ENCODE results near the gene RAB36.

Gene RAB36

DNA sequence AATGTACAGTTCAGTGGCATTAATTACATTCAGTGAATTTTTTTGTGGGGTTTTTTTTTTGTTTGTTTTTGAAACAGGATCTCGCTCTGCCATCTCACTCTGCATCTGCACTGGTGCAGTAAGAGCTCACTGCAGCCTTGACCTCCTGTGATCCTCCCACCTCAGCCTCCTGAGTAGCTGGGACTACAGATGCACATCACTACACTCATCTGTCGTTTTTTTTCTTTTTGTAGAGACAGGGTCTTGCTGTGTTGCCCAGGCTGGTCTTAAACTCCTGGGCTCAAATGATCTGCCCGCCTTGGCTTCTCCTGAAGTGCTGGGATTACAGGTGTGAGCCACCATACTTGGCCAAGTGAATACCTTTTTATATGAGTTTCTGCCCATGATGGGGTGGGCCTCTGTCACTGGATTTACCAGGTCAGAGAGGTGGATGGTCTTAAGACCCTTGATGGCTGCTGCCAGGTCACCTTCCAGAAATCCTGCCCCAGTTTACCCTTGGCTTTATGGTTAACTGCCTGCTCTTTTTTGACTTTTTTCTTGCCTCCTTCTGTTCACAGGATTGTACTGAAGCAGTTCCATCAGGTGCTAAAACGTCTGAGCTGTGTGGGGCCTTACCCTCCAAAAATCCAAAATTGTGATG is 57.7 kb downstream of the RAB36 start:
- peaks cover 2% of the 10 kb centered on the region for H3K36me3 Mint-ChIP-seq
- H3K27me3 Mint-ChIP-seq = no peaks in the 10 kb centered on the region
- H3K4me1 Mint-ChIP-seq (ENCODE audit: low read depth) = peaks cover 39% of the 10 kb centered on the region
- H3K27ac Mint-ChIP-seq = no peak overlapping the region
- no peak overlapping the region for H3K4me3 Mint-ChIP-seq
- no peaks in the 10 kb centered on the region for H3K9me3 Mint-ChIP-seq (ENCODE audit: low read depth)

DNA sequence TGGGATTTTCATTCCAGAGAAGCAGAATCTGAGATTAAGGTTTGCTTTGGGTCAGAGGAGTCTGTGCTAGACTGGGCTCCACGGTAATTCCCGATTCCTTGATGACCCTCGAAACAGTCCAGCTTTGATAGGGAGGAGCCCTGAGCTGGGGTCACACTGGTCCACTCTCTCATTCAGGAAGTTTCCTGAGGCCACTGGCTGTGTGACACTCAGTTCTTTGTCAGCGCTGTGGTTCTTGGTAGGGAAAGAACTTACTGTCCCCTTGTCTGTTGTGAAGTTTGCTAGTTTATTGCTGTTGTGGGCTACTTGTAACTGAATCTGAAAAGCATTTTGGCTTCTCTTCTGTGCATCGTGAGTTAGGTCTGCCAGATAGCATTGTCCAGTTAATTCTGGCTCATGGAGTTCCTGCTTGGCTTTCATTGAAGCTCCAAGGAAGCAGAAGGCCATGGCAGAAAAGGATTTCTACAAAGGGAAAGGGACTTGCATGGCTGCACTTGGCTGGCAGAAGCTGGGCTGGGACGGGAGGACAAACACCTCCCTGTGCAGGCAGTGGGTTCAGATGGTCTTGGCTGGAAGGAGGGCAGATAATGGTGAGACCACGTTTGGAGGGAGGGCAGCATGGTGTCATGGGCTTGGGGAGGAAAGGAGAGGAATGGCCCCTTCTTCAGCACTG is 58.3 kb downstream of the RAB36 start:
- Mint-ChIP-seq H3K27ac (no peak overlapping the region), H3K4me3 (no peak overlapping the region), H3K9me3 (ENCODE audit: low read depth) (no peaks in the 10 kb centered on the region), H3K4me1 (ENCODE audit: low read depth) (peaks cover 36% of the 10 kb centered on the region), H3K27me3 (no peaks in the 10 kb centered on the region), H3K36me3 (peaks cover 2% of the 10 kb centered on the region)

DNA sequence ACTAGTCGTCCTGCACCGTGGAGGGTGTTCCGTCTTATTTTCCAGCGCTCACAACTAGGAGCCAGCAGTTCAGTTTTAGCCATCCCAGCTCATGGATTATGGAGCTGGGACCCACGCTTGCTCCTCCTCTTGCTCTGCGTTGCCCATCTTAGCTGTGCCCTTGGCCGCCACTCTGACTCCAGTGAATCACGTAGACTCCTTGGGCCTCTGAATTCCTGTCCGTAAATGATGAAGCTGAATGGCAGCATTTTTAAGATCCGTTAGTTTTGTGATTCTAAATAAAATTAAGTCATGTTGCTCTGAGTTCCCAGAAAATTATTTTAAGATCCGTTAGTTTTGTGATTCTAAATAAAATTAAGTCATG is 58.8 kb downstream of the RAB36 start:
- Mint-ChIP-seq H3K4me3 (no peak overlapping the region), H3K27ac (no peak overlapping the region), H3K9me3 (ENCODE audit: low read depth) (no peaks in the 10 kb centered on the region), H3K4me1 (ENCODE audit: low read depth) (peaks cover 36% of the 10 kb centered on the region), H3K36me3 (peaks cover 5% of the 10 kb centered on the region), H3K27me3 (no peaks in the 10 kb centered on the region)

DNA sequence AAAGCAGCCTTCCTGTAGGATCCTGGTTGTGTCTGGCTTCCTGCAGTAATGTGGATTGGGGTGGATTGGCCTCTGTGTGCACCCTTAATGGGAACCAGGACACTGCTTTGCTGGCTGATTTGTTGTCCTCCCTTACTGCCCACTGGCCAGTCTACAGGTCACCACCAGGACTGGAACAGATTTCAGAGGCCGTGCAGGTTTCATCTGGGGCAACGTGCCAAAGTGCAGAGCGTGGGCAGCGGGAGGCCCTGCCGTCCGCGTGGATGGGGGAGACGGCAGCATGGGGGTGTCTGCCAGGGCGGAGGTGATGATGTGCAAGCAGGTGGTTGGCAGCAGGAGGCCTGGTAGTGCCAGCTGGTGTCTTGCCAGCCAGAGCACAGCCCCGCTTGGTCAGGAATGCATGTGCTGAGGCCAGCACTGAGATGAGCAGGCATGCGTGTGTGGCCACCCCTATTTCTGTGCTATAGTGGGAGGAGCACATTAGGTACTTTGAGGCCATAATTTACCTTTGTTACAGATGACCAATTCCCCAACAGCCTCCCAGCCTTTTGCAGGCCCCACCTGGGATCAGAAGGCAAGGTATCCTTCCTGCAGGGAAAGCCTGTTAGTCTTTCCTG is 59.4 kb downstream of the RAB36 start:
- Mint-ChIP-seq H3K27me3 (no peaks in the 10 kb centered on the region), H3K4me1 (ENCODE audit: low read depth) (peaks cover 31% of the 10 kb centered on the region), H3K9me3 (ENCODE audit: low read depth) (no peaks in the 10 kb centered on the region), H3K4me3 (no peak overlapping the region), H3K36me3 (peaks cover 5% of the 10 kb centered on the region), H3K27ac (no peak overlapping the region)

DNA sequence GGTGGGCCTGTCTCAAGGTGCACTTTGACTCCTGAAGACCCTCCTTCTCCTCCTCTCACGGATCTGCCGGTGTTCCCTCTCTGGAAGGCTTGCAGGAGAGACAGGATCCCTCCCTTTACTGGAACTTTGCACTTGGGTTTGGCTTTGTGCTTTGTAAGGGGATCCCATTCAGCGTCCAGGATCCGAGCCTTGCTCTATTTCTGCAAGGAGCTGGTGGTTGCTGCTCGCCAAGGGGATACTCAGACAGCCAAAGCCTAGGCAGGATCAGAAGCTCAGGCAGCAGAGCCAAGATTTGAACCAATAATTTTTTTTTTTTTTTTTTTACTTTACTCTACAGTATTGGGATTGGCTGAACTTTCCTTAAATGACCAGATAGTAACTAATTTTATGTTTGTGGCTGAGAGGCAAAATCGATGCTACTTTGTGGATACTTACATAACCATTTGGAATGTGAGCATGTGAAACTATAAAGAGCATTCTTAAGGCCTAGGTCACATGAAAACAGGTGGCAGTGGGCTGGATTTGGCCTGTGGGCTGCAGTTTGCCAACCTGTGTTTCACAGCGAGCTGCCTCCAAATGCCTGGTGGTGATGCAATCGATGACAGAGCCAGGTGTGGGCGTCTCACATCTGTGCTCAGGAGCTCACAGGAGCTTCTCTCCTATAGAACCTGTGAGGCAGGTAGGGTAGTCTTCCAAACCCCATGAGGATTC is 60.2 kb downstream of the RAB36 start:
- Mint-ChIP-seq H3K27ac (no peak overlapping the region), H3K36me3 (peaks cover 5% of the 10 kb centered on the region), H3K27me3 (no peaks in the 10 kb centered on the region), H3K9me3 (ENCODE audit: low read depth) (no peaks in the 10 kb centered on the region), H3K4me3 (no peak overlapping the region), H3K4me1 (ENCODE audit: low read depth) (peaks cover 30% of the 10 kb centered on the region)

DNA sequence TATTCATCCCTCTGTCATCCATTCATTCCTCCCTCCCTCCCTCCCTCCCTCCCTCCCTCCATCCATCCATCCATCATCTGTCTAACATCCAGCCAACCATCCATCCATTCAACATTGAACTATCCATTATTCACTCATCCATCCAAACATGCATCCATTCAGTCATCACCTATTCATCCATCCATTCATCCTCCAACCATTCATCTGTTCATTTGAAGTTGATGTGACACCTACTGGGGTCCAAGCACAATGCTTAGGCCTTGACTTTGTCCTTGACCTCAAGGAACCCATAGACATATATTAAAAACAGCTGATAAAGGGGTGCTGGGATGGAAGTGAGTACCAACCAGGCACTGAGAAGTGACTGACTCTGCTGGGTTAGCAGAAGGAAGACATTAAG is 61.6 kb downstream of the RAB36 start:
- H3K27me3 Mint-ChIP-seq = no peaks in the 10 kb centered on the region
- H3K9me3 Mint-ChIP-seq (ENCODE audit: low read depth) = no peaks in the 10 kb centered on the region
- no peak overlapping the region for H3K27ac Mint-ChIP-seq
- peaks cover 22% of the 10 kb centered on the region for H3K4me1 Mint-ChIP-seq (ENCODE audit: low read depth)
- no peak overlapping the region for H3K4me3 Mint-ChIP-seq
- peaks cover 5% of the 10 kb centered on the region for H3K36me3 Mint-ChIP-seq

DNA sequence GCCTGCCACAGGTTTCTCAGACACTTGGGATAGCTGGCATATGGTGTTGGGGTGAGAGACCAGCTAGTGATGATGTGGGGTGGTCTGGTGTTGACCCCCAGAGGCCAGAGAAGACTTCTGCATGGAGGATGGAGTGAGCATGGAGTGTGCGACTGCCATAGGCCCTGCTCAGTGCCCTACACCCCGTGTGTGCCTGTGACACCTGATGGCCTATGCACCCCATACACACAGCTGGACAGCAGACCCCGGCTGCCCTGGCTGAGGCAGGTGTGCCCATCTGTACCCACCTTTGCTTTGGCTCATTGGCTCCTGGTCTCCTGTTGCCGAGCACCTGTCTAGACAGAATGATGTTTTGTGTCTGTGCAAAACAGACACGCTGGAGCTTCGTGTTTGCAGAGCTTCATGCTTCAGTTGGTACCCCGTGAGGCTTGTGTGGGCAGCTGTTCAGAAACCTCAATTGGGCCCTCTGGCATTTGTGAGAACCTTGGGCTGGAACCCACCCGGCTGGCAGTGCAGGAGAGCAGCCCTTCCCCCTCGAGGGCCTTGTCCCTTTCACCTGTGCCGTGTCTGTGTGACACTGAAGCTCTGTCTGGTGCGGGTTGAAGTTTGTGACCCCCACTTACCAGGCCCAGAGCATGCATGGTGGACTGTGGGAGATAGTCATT is 62.6 kb downstream of the RAB36 start:
- peaks cover 5% of the 10 kb centered on the region for H3K36me3 Mint-ChIP-seq
- H3K27ac Mint-ChIP-seq = no peak overlapping the region
- H3K9me3 Mint-ChIP-seq (ENCODE audit: low read depth) = no peaks in the 10 kb centered on the region
- H3K4me3 Mint-ChIP-seq = no peak overlapping the region
- H3K4me1 Mint-ChIP-seq (ENCODE audit: low read depth) = peaks cover 23% of the 10 kb centered on the region
- H3K27me3 Mint-ChIP-seq = no peaks in the 10 kb centered on the region

DNA sequence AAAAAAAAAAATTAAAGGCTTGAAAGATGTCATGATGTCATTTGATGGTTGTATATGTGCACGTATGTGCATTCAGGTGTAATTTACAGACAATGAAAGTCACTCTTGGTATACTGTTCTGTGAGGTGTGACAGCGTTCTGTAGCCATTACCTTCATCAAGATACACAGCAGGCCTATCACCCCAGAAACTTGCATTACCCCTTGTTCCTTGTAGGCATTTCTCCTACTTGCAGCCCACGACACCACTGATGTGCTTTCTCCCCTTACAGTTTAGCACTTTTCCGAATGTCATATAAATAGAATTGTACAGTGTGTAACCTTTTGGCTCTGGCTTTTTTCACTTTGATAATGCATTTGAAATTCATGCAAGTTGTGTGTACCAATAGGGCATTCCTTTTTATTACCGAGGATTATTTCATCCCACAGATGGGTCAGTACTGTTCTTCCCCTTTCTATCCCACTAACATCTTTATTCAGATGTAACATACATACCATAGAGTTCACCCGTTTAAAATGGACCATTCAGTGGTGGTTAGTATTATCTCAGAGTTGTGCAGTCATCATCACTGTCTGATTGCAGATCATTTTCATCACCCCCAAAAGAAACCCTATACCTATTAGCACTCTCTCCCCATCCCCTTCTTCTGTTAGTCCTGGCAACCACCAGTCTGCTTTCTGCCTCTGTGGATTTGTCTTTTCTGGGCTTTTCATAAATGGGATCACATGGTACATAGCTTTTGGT is 65.3 kb downstream of the RAB36 start:
- peak overlapping the region; percentile 68 for H3K27ac Mint-ChIP-seq
- H3K36me3 Mint-ChIP-seq = peaks cover 6% of the 10 kb centered on the region
- H3K4me1 Mint-ChIP-seq (ENCODE audit: low read depth) = peaks cover 42% of the 10 kb centered on the region
- H3K27me3 Mint-ChIP-seq = no peaks in the 10 kb centered on the region
- H3K9me3 Mint-ChIP-seq (ENCODE audit: low read depth) = no peaks in the 10 kb centered on the region
- H3K4me3 Mint-ChIP-seq = no peak overlapping the region

DNA sequence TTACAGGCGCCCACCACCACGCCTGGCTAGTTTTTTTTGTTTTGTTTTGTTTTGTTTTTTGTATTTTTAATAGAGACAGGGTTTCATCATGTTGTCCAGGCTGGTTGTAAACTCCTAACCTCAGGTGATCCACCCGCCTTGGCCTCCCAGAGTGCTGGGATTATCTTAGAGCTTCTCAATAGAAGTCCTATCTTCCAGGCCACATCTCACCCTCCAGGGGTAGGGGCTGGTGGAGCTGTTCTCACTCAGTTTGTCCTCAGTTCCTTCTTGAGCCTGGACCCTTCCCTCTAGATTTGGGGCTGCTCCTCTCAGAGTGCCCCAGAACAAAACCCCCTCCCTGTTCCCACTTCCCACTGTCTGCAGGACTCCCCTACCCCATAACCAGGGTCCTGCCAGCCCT is 66.3 kb downstream of the RAB36 start:
- H3K27ac Mint-ChIP-seq = peak overlapping the region; percentile 58
- no peaks in the 10 kb centered on the region for H3K27me3 Mint-ChIP-seq
- no peak overlapping the region for H3K4me3 Mint-ChIP-seq
- H3K4me1 Mint-ChIP-seq (ENCODE audit: low read depth) = peaks cover 52% of the 10 kb centered on the region
- no peaks in the 10 kb centered on the region for H3K9me3 Mint-ChIP-seq (ENCODE audit: low read depth)
- H3K36me3 Mint-ChIP-seq = peaks cover 5% of the 10 kb centered on the region

DNA sequence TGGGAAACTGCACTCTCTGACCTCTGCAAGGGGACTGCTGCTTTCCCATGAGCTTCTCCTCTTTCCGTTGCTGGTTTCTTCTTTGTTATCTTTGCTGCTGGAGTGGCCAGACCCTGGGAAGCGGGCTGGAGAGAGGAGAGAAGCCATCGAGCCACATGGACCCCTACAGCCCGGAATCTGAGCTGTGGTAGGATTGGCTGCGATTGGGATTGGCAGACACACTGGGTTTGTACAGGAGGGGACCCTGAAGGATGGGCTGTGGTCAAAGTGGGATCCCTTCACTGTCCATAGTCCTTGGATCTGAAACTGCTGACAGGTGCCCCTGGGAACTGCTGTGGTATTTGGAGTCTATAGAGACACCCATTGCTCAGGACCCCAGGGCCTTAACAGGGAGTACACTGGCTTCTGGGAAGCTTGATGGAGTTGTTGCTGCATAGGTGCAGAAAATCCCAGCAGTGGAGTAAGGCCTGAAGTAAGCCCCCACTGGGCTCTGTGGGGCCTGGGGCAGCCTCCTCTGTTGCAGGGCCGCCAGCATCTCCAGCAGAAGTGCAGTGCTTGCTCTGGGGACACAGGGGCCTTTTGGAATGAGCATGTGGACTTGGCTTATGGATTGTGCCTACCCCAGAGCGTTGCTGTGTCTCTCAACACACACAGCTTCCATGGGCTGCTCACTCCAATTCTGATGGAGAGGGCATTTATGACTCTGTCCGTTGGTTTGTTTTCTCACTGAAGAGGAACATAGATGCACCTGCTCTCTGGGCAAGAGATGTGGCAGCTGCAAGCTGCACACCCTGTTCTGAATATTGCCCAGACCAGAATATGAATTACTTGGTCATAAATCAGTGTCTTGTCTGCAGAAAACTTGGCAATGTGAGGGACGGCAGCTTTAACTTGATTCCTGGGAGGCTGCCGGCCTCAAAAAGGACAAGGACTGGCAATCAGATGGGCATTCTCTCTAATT is 67.1 kb downstream of the RAB36 start:
- H3K4me1 Mint-ChIP-seq (ENCODE audit: low read depth) = peaks cover 58% of the 10 kb centered on the region
- H3K9me3 Mint-ChIP-seq (ENCODE audit: low read depth) = no peaks in the 10 kb centered on the region
- H3K4me3 Mint-ChIP-seq = no peak overlapping the region
- H3K36me3 Mint-ChIP-seq = peaks cover 4% of the 10 kb centered on the region
- H3K27me3 Mint-ChIP-seq = no peaks in the 10 kb centered on the region
- peak overlapping the region; percentile 58 for H3K27ac Mint-ChIP-seq

DNA sequence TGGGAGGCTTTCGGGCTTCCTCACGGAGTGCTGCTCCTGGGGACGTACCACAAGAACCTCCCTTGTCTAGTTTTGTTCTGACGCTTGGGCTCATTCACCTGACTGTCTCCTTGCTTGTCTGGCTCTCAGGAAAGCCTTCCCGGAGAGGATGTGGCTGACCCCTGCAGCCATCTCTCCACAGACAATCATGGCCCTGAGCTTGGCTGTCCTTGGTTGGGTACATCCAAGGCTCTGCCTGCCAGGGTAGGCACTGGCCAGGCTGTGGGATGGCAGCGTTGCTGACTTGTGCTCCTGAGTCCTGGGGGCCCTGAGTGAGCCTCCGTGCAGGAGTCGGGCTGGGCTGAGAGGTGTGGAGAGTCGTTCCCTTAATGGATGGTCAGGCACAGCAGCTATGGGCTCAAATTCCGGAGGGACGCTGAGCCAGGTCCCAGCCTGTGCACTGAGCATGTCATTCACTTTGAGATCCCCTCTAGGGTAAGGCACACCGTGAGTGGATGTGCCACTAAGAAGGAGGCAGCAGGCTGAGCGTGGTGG is 67.8 kb downstream of the RAB36 start:
- no peaks in the 10 kb centered on the region for H3K27me3 Mint-ChIP-seq
- H3K4me3 Mint-ChIP-seq = no peak overlapping the region
- H3K27ac Mint-ChIP-seq = peak overlapping the region; percentile 75
- H3K36me3 Mint-ChIP-seq = peaks cover 4% of the 10 kb centered on the region
- H3K4me1 Mint-ChIP-seq (ENCODE audit: low read depth) = peaks cover 63% of the 10 kb centered on the region
- no peaks in the 10 kb centered on the region for H3K9me3 Mint-ChIP-seq (ENCODE audit: low read depth)

DNA sequence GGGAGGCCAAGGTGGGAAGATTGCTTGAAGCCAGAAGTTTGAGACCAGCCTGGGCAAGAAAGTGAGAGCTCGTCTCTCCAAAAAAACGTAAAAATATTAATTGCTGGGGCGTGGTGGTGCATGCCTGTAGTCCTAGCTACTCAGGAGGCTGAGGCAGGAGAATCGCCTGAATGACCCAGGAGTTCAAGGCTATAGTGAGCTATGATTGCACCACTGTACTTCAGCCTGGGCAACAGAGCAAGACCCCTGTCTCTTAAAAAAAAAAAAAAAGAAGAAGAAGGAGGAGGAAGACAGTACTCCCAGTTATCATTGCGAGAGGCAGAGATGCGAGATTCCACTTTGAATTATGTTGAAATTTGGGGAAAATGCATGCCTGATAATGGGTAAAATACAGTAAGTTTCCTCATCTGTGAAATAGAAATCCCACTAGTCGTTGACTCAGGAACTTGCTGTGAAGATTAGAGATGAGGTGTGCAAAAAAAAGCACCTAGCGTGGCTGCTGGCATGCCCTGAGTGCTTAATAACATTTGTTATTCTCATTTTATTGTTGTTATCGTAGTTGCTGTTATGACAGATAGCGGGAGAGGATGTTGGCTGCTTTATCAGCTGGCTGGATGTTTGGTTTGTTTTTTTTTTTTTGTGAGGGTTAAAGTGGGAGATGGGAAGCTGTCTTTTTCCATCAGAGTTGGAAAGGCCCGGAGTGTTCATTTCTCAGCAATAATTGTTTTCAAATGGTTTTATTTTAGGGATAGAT is 68.5 kb downstream of the RAB36 start:
- peak overlapping the region; percentile 5 for H3K4me3 Mint-ChIP-seq
- no peaks in the 10 kb centered on the region for H3K27me3 Mint-ChIP-seq
- H3K27ac Mint-ChIP-seq = peak overlapping the region; percentile 75
- H3K9me3 Mint-ChIP-seq (ENCODE audit: low read depth) = no peaks in the 10 kb centered on the region
- H3K36me3 Mint-ChIP-seq = peaks cover 3% of the 10 kb centered on the region
- peaks cover 70% of the 10 kb centered on the region for H3K4me1 Mint-ChIP-seq (ENCODE audit: low read depth)

Data from activated naive CD8-positive, alpha-beta T cell (primary cell).